ENCODE measurements around the gene SPC25. TPM values are rescaled to one million over a fixed set of nuclear protein-coding genes. Genes with fewer than 3 reads are reported as not detected.

The SPC25 gene
- total RNA-seq, 3 donors from 2014 or later (not counting 1 experiment from before 2014, with no cell fraction given), result 0.45 to 1.0 TPM; not detected in 1

DNA sequence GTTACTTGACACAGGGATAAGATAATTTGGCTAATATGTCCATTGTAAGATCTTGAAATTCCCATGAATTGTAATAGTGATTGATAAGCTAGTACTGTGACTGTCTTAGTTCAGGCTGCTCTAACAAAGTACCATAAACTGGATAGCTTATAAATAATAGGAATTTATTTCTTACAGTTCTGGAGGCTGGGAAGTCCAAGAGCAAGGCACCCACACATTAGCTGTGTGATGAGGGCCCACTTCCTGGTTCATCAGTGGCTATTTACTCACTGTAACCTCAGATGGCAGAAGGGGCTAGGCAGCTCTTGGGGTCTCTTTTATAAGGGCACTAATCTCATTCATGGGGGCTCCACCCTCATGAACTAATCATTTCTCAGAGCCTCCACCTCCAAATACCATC is 59.3 kb downstream of the SPC25 start:
- H3K4me3 Mint-ChIP-seq, result no peak overlapping the region
- TF ChIP-seq, protein P1, sequence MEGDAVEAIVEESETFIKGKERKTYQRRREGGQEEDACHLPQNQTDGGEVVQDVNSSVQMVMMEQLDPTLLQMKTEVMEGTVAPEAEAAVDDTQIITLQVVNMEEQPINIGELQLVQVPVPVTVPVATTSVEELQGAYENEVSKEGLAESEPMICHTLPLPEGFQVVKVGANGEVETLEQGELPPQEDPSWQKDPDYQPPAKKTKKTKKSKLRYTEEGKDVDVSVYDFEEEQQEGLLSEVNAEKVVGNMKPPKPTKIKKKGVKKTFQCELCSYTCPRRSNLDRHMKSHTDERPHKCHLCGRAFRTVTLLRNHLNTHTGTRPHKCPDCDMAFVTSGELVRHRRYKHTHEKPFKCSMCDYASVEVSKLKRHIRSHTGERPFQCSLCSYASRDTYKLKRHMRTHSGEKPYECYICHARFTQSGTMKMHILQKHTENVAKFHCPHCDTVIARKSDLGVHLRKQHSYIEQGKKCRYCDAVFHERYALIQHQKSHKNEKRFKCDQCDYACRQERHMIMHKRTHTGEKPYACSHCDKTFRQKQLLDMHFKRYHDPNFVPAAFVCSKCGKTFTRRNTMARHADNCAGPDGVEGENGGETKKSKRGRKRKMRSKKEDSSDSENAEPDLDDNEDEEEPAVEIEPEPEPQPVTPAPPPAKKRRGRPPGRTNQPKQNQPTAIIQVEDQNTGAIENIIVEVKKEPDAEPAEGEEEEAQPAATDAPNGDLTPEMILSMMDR (IDR thresholded peaks at IDR 0.05), result no peak
- intact Hi-C loops (cut with micrococcal nuclease), result no loop called here
- peaks cover 0 to 3% of the 10 kb centered on the region in 2 donors for H3K27me3 Mint-ChIP-seq (ENCODE audit: low read depth in 2 of 2)
- no peaks in the 10 kb centered on the region for H3K36me3 Mint-ChIP-seq
- no peaks in the 10 kb centered on the region for H3K4me1 Mint-ChIP-seq
- Histone ChIP-seq H3K27me3 (ENCODE audit: control insufficient read depth, insufficient read depth, low read length) (peaks cover 2% of the 10 kb centered on the region), H3K9me3 (ENCODE audit: control insufficient read depth, insufficient read depth, low read length) (no peaks in the 10 kb centered on the region), H3K4me1 (ENCODE audit: control insufficient read depth, insufficient read depth, low read length) (no peaks in the 10 kb centered on the region), H3K27ac (ENCODE audit: low read length) (no peak overlapping the region), H3K36me3 (ENCODE audit: control insufficient read depth, insufficient read depth, low read length) (no peaks in the 10 kb centered on the region), H3K4me3 (ENCODE audit: low read length) (no peak overlapping the region)
- DNase-seq (no peak), ATAC-seq (no peak)
- no peak overlapping the region for H3K27ac Mint-ChIP-seq
- H3K9me3 Mint-ChIP-seq, result no peaks in the 10 kb centered on the region

DNA sequence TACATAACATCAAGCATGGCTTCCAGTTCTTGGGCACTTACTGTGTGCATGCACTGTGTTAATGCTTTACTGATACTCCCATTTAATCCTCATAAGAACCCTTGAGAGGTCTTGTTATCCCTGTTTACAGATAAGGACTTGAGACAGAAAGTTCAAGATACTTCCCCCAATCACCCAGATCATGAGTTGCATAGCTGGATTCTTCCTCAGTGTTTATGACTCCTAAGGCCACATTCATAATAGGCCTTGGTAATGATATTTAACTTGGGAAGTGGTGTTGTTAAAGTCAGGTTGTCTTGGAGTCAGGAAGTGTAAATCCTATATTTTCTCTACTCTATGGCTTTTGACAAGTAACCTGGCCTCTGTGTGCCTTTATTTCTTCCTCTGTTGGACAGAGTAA is 65.1 kb downstream of the SPC25 start:
- no peaks in the 10 kb centered on the region for H3K36me3 Mint-ChIP-seq
- Histone ChIP-seq H3K9me3 (ENCODE audit: control insufficient read depth, insufficient read depth, low read length) (no peaks in the 10 kb centered on the region), H3K4me3 (ENCODE audit: low read length) (no peak overlapping the region), H3K27me3 (ENCODE audit: control insufficient read depth, insufficient read depth, low read length) (peaks cover 2% of the 10 kb centered on the region), H3K27ac (ENCODE audit: low read length) (no peak overlapping the region), H3K36me3 (ENCODE audit: control insufficient read depth, insufficient read depth, low read length) (no peaks in the 10 kb centered on the region), H3K4me1 (ENCODE audit: control insufficient read depth, insufficient read depth, low read length) (no peaks in the 10 kb centered on the region)
- no peak overlapping the region for H3K27ac Mint-ChIP-seq
- no peaks in the 10 kb centered on the region for H3K9me3 Mint-ChIP-seq
- intact Hi-C loops (cut with micrococcal nuclease), result no loop called here
- no peak overlapping the region for H3K4me3 Mint-ChIP-seq
- TF ChIP-seq, protein P1 (IDR thresholded peaks at IDR 0.05), result no peak
- DNase-seq (no peak), ATAC-seq (no peak)
- H3K4me1 Mint-ChIP-seq, result no peaks in the 10 kb centered on the region
- peaks cover 0 to 3% of the 10 kb centered on the region in 2 donors for H3K27me3 Mint-ChIP-seq (ENCODE audit: low read depth in 2 of 2)

DNA sequence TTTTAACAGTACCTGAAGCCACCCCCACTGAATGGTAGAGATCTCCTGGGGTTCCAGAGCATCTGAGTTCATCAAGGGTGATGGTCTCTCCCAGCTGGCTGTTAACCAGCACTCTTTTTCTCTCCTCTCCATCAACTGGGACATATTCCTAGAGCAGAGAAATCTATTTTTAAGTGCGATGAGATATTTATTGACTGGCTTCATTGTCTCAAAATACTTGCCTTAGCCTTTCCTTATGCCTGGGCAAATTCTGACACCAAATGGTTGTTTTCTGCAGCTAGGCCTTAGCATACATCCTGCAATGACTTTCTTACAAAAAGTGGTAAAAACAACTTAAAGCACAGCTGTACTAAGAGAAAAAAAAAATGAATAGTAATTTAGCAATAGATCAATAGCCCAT is 68.2 kb downstream of the SPC25 start:
- Mint-ChIP-seq H3K4me1 (no peaks in the 10 kb centered on the region), H3K36me3 (no peaks in the 10 kb centered on the region), H3K9me3 (no peaks in the 10 kb centered on the region), H3K27ac (no peak overlapping the region), H3K27me3 (ENCODE audit: low read depth in 2 of 2) (no peaks in the 10 kb centered on the region), H3K4me3 (no peak overlapping the region)
- no peak overlapping the region for H3K27ac ChIP-seq (ENCODE audit: low read length)
- no peaks in the 10 kb centered on the region for H3K9me3 ChIP-seq (ENCODE audit: control insufficient read depth, insufficient read depth, low read length)
- TF ChIP-seq, protein P1 (IDR thresholded peaks at IDR 0.05), result no peak
- no peaks in the 10 kb centered on the region for H3K36me3 ChIP-seq (ENCODE audit: control insufficient read depth, insufficient read depth, low read length)
- DNase-seq (no peak), ATAC-seq (no peak)
- H3K4me3 ChIP-seq (ENCODE audit: low read length), result no peak overlapping the region
- intact Hi-C loops (cut with micrococcal nuclease), result no loop called here
- no peaks in the 10 kb centered on the region for H3K27me3 ChIP-seq (ENCODE audit: control insufficient read depth, insufficient read depth, low read length)
- H3K4me1 ChIP-seq (ENCODE audit: control insufficient read depth, insufficient read depth, low read length), result no peaks in the 10 kb centered on the region
- WGBS (ENCODE audit: insufficient coverage), result 95% methylated on average over 1 of the region's 1 CpG

DNA sequence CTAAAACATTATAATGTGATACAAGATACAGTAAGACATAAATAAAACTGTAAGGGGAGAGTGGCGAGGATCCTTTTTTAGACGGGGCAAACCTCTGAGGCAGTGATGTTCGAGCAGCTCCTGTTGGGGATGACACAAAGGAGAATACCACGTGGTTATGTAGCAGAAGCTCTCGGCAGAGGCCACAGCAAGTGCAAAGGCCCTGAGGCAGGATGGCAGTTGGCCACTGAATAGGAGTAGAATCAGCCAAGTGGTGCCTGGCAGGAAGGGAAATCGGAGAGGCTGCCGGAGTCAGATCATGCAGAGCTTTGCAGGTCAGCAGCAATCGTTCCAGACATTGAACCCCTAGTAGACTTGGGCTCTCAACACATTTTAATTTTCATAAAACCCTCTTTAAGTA is 68.7 kb downstream of the SPC25 start:
- Histone ChIP-seq H3K9me3 (ENCODE audit: control insufficient read depth, insufficient read depth, low read length) (no peaks in the 10 kb centered on the region), H3K27me3 (ENCODE audit: control insufficient read depth, insufficient read depth, low read length) (no peaks in the 10 kb centered on the region), H3K36me3 (ENCODE audit: control insufficient read depth, insufficient read depth, low read length) (no peaks in the 10 kb centered on the region), H3K27ac (ENCODE audit: low read length) (no peak overlapping the region), H3K4me3 (ENCODE audit: low read length) (no peak overlapping the region), H3K4me1 (ENCODE audit: control insufficient read depth, insufficient read depth, low read length) (no peaks in the 10 kb centered on the region)
- ATAC-seq (no peak), DNase-seq (no peak)
- intact Hi-C loops (cut with micrococcal nuclease), result no loop called here
- Mint-ChIP-seq H3K27me3 (ENCODE audit: low read depth in 2 of 2) (no peaks in the 10 kb centered on the region), H3K9me3 (no peaks in the 10 kb centered on the region), H3K4me3 (no peak overlapping the region), H3K36me3 (no peaks in the 10 kb centered on the region), H3K4me1 (no peaks in the 10 kb centered on the region), H3K27ac (no peak overlapping the region)
- WGBS (ENCODE audit: insufficient coverage), result 96% methylated on average over 8 of the region's 8 CpGs
- TF ChIP-seq, protein P1 (IDR thresholded peaks at IDR 0.05), result no peak

Other genes with a start within 250 kb of the SPC25 start
- under 1 TPM in 1 of 3 donors, not detected in 2; 0.18 TPM for gene NOSTRIN, start 87.8 kb downstream of the SPC25 start, total RNA-seq
- gene G6PC2, start 10.9 kb upstream of the SPC25 start, total RNA-seq, result not detected
- under 1 TPM; 0.07 to 0.48 (median 0.07) TPM for gene ABCB11, start 140.9 kb upstream of the SPC25 start, total RNA-seq
- 1 to 10 TPM in 1 of 3 donors, not detected in 2; 2.4 TPM for gene DHRS9, start 179.1 kb upstream of the SPC25 start, total RNA-seq